Epithelial cell of esophagus (primary cell): ENCODE measurements around the gene FNIP2.

Experiments
- DNase-seq: peaks from one replicate; pipeline ENCODE4 v3.0.0; 2010; ENCODE audit warnings: low read depth
- H3K4me3 ChIP-seq: 2 replicates; pipeline ENCODE4 v1.5.1; 2011; ENCODE audit warnings: mild to moderate bottlenecking, low read length, control low read depth
- TF ChIP-seq, protein P1 (sequence below): IDR thresholded peaks from 2 replicates; pipeline ENCODE4 v1.5.1; 2011; ENCODE audit warnings: low read depth, mild to moderate bottlenecking, low read length, control low read depth, inconsistent platforms; ENCODE audit not compliant: insufficient read depth; ENCODE audit errors: missing control alignments

The FNIP2 gene

DNA sequence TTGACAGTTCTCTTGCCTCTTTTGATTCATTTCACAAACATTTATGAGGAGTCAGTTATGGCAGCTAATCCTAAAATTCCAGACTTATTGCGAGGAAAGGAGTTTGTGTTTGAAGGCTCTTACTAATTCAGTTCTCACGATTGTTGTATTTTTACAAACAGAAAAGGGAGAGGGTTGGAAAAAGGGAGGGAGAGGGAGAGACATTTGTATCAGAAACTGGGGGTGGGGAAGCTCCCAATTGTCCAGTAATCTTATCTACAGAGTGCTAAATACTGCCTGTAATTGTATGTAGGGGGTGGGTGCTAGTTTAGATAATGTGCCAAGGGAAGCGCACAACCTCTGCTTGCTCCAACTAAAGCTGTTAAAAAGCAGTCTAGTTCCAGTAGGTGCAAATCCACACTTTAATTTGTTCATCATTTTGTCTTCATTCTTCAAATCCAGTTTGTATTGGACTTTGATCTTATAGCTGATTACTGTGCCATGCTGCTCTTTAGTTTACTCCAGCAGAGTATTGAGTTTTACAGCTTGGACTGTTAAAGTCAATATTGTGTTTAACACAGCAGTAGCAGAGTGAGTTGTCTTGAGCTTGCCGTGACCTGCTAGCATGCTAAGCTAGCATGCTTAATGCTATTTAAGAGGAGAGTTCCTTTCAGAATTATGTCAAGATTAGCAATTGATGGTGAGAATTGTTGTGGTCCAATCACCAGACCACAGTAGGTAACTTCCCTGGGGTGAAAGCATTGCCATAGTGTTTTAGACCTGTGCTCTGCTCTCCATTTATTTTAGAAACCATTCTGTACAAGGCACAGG lies 13.9 kb downstream of the FNIP2 start:
- DNase-seq: peak; percentile 54
- no peak overlapping the region for H3K4me3 ChIP-seq
- TF ChIP-seq, protein P1, sequence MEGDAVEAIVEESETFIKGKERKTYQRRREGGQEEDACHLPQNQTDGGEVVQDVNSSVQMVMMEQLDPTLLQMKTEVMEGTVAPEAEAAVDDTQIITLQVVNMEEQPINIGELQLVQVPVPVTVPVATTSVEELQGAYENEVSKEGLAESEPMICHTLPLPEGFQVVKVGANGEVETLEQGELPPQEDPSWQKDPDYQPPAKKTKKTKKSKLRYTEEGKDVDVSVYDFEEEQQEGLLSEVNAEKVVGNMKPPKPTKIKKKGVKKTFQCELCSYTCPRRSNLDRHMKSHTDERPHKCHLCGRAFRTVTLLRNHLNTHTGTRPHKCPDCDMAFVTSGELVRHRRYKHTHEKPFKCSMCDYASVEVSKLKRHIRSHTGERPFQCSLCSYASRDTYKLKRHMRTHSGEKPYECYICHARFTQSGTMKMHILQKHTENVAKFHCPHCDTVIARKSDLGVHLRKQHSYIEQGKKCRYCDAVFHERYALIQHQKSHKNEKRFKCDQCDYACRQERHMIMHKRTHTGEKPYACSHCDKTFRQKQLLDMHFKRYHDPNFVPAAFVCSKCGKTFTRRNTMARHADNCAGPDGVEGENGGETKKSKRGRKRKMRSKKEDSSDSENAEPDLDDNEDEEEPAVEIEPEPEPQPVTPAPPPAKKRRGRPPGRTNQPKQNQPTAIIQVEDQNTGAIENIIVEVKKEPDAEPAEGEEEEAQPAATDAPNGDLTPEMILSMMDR: no peak

- TF ChIP-seq, protein P1: no peak
- no peak overlapping the region for H3K4me3 ChIP-seq
- DNase-seq: peak; percentile 53
Measured at GRCh38 chr4:158783785-158784184, 15.0 kb downstream of the FNIP2 start.

DNA sequence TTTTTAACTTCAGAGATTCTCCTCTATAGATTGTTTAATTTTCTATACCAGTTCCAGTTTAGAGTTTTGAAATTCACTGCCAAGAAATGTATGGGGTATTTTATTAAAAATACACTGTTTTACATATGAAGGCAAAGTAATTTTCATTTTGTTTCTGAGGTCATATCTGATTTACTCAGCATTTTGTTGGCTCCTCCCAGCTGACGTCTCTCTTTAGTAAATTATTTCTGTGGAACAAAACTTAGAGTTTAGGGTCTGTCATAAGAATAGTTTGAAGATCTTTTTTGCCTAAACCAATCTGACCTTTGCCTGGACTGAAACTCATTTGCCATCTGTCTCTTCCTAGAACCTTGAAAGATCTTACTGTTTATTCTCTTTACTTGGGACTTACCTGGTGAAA lies 16.9 kb downstream of the FNIP2 start:
- DNase-seq: no peak
- no peak overlapping the region for H3K4me3 ChIP-seq
- TF ChIP-seq, protein P1: no peak

- TF ChIP-seq, protein P1: no peak
- H3K4me3 ChIP-seq: no peak overlapping the region
- DNase-seq: no peak
Measured at GRCh38 chr4:158786121-158786601, 17.3 kb downstream of the FNIP2 start.

DNA sequence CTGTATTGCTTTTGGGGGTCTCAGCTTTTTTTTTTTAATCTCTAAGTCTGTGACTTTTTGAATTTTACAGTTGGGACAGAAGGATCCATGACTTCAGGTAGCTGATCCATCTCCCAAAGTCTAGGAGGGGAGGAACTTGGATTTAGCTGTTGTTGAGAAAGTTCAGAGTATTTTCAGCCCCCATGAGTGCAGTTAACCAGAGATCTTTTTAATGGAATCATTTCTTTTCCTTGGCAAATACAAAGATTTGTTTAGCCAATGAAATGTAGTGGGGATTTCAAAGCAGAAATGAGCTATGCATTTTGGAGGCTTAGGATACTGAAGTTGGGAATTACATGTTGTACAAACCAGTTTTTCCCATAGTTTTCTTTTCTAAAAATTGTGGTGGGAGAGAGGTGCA lies 18.1 kb downstream of the FNIP2 start:
- TF ChIP-seq, protein P1: no peak
- no peak for DNase-seq
- H3K4me3 ChIP-seq: no peak overlapping the region

DNA sequence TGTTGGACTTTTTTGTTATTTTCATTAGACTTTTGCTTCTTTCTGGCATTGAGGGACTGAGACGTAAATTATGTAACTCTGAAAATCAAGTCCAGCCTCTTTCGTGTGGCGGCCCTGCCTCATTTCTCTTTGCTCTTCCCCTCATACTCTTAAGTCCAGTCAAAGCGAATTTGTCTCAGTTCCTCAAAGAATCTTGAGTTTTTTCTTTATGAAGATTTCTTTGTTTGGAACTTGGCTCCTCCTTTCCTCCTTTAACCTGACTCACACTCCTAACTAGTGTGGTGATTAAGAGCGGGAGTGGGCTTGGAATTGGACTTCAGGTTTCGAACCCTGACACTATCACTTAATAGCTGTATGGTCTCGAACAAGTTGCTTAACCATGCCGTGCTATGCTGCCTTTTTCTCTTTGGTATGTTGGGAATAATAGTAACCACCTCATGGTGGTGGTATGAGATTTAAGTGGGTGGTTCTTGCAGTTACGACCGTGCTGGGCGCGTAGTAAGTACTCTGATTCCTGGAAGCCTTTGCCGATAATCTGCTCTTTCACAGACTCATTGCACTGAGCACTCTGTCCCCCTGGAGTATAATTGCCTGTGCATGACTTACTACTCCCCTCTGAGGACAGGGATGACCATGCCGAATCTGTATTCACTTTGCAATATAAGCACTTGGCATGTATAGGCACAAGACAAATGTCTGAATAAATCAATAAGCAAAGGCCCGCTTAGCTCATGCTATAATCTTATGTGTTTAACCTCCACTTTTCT lies 19.1 kb downstream of the FNIP2 start:
- TF ChIP-seq, protein P1: no peak
- H3K4me3 ChIP-seq: no peak overlapping the region
- no peak for DNase-seq
